Erythroblast (primary cell): ENCODE data around the gene F2RL2.

Source experiments
- GATA1 ChIP-seq: IDR thresholded peaks from 2 replicates; pipeline ENCODE4 v1.6.1; 2011; ENCODE audit warnings: low read depth, mild to moderate bottlenecking, control low read depth, low read length, moderate library complexity
- POLR2A ChIP-seq: IDR thresholded peaks from 2 replicates; pipeline ENCODE4 v1.6.1; 2011; ENCODE audit warnings: mild to moderate bottlenecking, low read length

- TF ChIP-seq POLR2A = no peak
- TF ChIP-seq GATA1 = no peak
Observed at GRCh38 chr5:76591366-76591765, 31.8 kb downstream of the F2RL2 start.
